ENCODE data around the gene NIP7. TPM values are rescaled to one million over a fixed set of nuclear protein-coding genes. Genes with fewer than 3 reads are reported as not detected.

The NIP7 gene
- total and polyA plus RNA-seq, 2 of the 8 experiments (the other 6 are each of a cell fraction or from before 2014, with no cell fraction given) = 14.5 to 52.2 TPM

DNA sequence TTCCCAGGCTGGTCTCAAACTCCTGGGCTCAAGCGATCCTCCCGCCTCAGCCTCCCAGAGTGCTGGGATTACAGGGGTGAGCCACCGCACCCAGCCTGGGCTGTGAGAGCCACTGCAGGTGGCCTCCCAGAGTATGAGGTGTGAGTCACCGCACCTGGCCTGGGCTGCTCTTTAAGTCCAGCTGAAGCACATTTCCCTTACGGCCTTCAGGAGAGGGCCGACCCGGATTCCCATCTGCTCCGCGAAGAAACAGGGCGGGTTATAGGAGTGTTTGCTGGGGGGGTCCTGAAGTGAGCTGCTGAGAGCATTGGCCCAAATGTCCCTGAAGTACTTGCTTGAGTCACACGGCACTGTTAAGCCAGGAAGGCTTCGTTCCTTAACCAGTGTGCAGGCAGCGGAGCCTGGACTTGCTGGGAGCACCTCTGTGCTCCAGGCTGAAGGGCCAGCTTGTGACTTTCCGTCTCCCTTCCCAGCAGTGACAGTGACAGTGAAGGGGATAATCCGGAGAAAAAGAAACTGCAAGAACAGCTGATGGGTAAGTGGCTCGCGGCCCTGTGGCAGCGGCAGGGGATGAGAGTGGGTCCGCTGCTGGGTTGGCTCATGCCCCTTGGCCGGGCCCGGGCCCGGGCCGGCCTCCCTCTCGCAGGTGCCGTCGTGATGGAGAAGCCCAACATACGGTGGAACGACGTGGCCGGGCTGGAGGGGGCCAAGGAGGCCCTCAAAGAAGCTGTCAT lies 21.2 kb upstream of the NIP7 start (continued):
- TF ChIP-seq RAD21 (IDR thresholded peaks at IDR 0.05 in 1 of 2, conservative IDR thresholded peaks at IDR 0.05 in 1 of 2; ENCODE audit: low read depth in 2 of 2, low read length in 2 of 2) (no peak), RXRA (IDR thresholded peaks at IDR 0.05; ENCODE audit: insufficient read depth, low read depth, low read length) (no peak), SP1 (IDR thresholded peaks at IDR 0.05; ENCODE audit: low read depth, low read length) (no peak), TEAD4 (IDR thresholded peaks at IDR 0.05; ENCODE audit: low read depth, low read length) (no peak), USF2 (IDR thresholded peaks at IDR 0.05; ENCODE audit: low read length) (no peak), TAF7 (optimal IDR thresholded peaks at IDR 0.05; ENCODE audit: borderline replicate concordance, low read depth, low read length) (no peak), TCF12 (IDR thresholded peaks at IDR 0.05; ENCODE audit: low read depth, low read length) (no peak)
